ACHN (cell line): Measurements from ENCODE around the gene EPX.
A peak's percentile ranks its signal among the peaks of the same experiment; 100 is the strongest.

Source experiments
- DNase-seq: peaks from one replicate; pipeline ENCODE4 v3.0.0-alpha.2; 2015
- in situ Hi-C: cut with HindIII; loops from 2 replicates; pipeline ENCODE4 v1.10.0; 2017; ENCODE audit warnings: low sequenced_read_pairs, low pct_ligation_motif_present, low pct_unique_long_range_greater_than_20kb

EPX gene

GRCh38 chr17:58215685-58216084 is 23.2 kb downstream of the EPX start:
- DNase-seq: peak; percentile 24

GRCh38 chr17:58217766-58218165 is 25.2 kb downstream of the EPX start:
- no peak for DNase-seq
- in situ Hi-C loops: no loop called here

More at GRCh38 chr17:58215685-58216084, 23.2 kb downstream of the EPX start:
- in situ Hi-C loops: no loop called here

- in situ Hi-C loops: no loop called here
Observed at GRCh38 chr17:58219007-58219788, 26.7 kb downstream of the EPX start, which contains the start of gene MKS1. Gene MKS1 (minus strand): TSS chr17:58219255. CDS start chr17:58219230, 25 bp downstream.

GRCh38 chr17:58219789-58220183 is 27.3 kb downstream of the EPX start:
- no peak for DNase-seq
- in situ Hi-C loops: no loop called here

More at GRCh38 chr17:58219007-58219788, 26.7 kb downstream of the EPX start, which contains the start of gene MKS1:
- peak; percentile 96 for DNase-seq

GRCh38 chr17:58224315-58224714 is 31.8 kb downstream of the EPX start:
- in situ Hi-C loops: no loop called here
- DNase-seq: peak; percentile 77

GRCh38 chr17:58227733-58228132 is 35.2 kb downstream of the EPX start:
- in situ Hi-C loops: no loop called here

GRCh38 chr17:58228679-58229078 is 36.2 kb downstream of the EPX start:
- DNase-seq: no peak
- in situ Hi-C loops: no loop called here

More at GRCh38 chr17:58227733-58228132, 35.2 kb downstream of the EPX start:
- no peak for DNase-seq

- no peak for DNase-seq
- in situ Hi-C loops: no loop called here
Observed at GRCh38 chr17:58229384-58229783, 36.9 kb downstream of the EPX start.

- no peak for DNase-seq
Observed at GRCh38 chr17:58229881-58230280, 37.4 kb downstream of the EPX start.

GRCh38 chr17:58231641-58232040 is 39.1 kb downstream of the EPX start:
- DNase-seq: no peak
- in situ Hi-C loops: no loop called here

More at GRCh38 chr17:58229881-58230280, 37.4 kb downstream of the EPX start:
- in situ Hi-C loops: no loop called here

- in situ Hi-C loops: no loop called here
- peak; percentile 35 for DNase-seq
Observed at GRCh38 chr17:58232707-58233156, 40.2 kb downstream of the EPX start.

- in situ Hi-C loops: no loop called here
- DNase-seq: no peak
Observed at GRCh38 chr17:58233543-58233942, 41.0 kb downstream of the EPX start.

- in situ Hi-C loops: no loop called here
- no peak for DNase-seq
Observed at GRCh38 chr17:58234512-58234911, 42.0 kb downstream of the EPX start.

GRCh38 chr17:58235821-58236220 is 43.3 kb downstream of the EPX start:
- in situ Hi-C loops: no loop called here
- DNase-seq: no peak

- in situ Hi-C loops: no loop called here
- no peak for DNase-seq
Observed at GRCh38 chr17:58236394-58236793, 43.9 kb downstream of the EPX start.

- DNase-seq: no peak
- in situ Hi-C loops: no loop called here
Observed at GRCh38 chr17:58238147-58238634, 45.7 kb downstream of the EPX start, which contains the start of gene LPO. Gene LPO (plus strand): TSS chr17:58238584. CDS start chr17:58242980, 4,396 bp downstream.

- DNase-seq: no peak
- in situ Hi-C loops: no loop called here
Observed at GRCh38 chr17:58239987-58240386, 47.5 kb downstream of the EPX start.

- in situ Hi-C loops: no loop called here
- DNase-seq: no peak
Observed at GRCh38 chr17:58242171-58242784, 49.8 kb downstream of the EPX start.

- in situ Hi-C loops: no loop called here
- no peak for DNase-seq
Observed at GRCh38 chr17:58244963-58245362, 52.4 kb downstream of the EPX start.
